ENCODE measurements around the gene BMPR2. TPM values are rescaled to one million over a fixed set of nuclear protein-coding genes. Genes with fewer than 3 reads are reported as not detected.

BMPR2 gene
- total and polyA plus RNA-seq, 2 of the 8 experiments (the other 6 are each of a cell fraction or from before 2014, with no cell fraction given), result 5.5 to 19.8 TPM

GRCh38 chr2:202335791-202336467 lies 40.2 kb upstream of the BMPR2 start (continued):
- TF ChIP-seq JUN (IDR thresholded peaks at IDR 0.05; ENCODE audit: low read depth, low read length) (no peak), CTCF (IDR thresholded peaks at IDR 0.05; ENCODE audit: control extremely low read depth in 1 of 3, insufficient read depth in 1 of 3, low read depth in 1 of 3, low read length in 3 of 3) (no peak)
